Testis (tissue), 2 donors: ENCODE data around the gene MYCN.

ENCODE experiments used
- CTCF ChIP-seq, 3 experiments: fragments of 450-650 bp in 2 of 3; fragments of 200-600 bp in 1 of 3; sonication (generic) in 1 of 3; IDR thresholded peaks; one replicate each; pipeline ENCODE4 v1.5.1; 2016 to 2019; ENCODE audit warnings: antibody characterized with exemption in 3 of 3, mild to moderate bottlenecking in 2 of 3, moderate library complexity in 1 of 3
- POLR2A ChIP-seq: fragments of 450-650 bp; IDR thresholded peaks from one replicate; pipeline ENCODE4 v1.6.1; 2017; ENCODE audit warnings: antibody characterized with exemption, mild to moderate bottlenecking, moderate library complexity

GRCh38 chr2:15935675-15936074, 4.7 kb upstream of the MYCN start:
- TF ChIP-seq POLR2A (no peak), CTCF (IDR thresholded peaks at IDR 0.05) (no peak)
